A549 (cell line): ENCODE data around the gene NEUROG1. TPM values are rescaled to one million over a fixed set of nuclear protein-coding genes. Genes with fewer than 3 reads are reported as not detected.

Source experiments
- ATAC-seq, 2 experiments: fragments of 200-7000 bp in 1 of 2; fragments of >200 bp in 1 of 2; cut with Nextera tagmentation in 1 of 2; cut with Tn5 transposase in 1 of 2; 3 replicates each; pipeline versions ENCODE4 v1.8.0 to v1.9.1; 2018 to 2020; ENCODE audit warnings: mild to moderate bottlenecking in 1 of 2, moderate library complexity in 1 of 2
- CTCF ChIA-PET: fragments of 300-600 bp; sonication (Branson Sonifier 250); formaldehyde crosslinking; extraction: SDS; loops from one replicate; lab custom pipeline; 2021; ENCODE audit warnings: antibody characterized with exemption, inconsistent platforms; lab: Yijun Ruan, JAX
- POLR2A ChIA-PET: fragments of 350-600 bp; formaldehyde crosslinking; extraction: SDS; loops from one replicate; lab custom pipeline; 2021; ENCODE audit warnings: antibody characterized with exemption, inconsistent platforms; lab: Yijun Ruan, JAX
- DNase-seq, 2 experiments: peaks; one replicate each; pipeline versions ENCODE4 v3.0.0 to v3.0.0-alpha.2; 2011 to 2016; ENCODE audit warnings: low read depth in 1 of 2, low spot score in 1 of 2
- FAIRE-seq: peaks from 2 replicates; lab custom pipeline; 2011; peaks lifted over from hg19 to GRCh38; lab: Jason Lieb, UNC
- H3K27ac ChIP-seq, 2 experiments: fragments of >200 bp; sonication (Bioruptor Twin); formaldehyde crosslinking; 3 replicates each; pipeline ENCODE4 v1.5.1; 2016 to 2017
- H3K4me1 ChIP-seq: fragments of >200 bp; sonication (Bioruptor Twin); formaldehyde crosslinking; 3 replicates; pipeline ENCODE4 v1.6.1; 2016
- H3K4me2 ChIP-seq: fragments of >200 bp; sonication (Bioruptor Twin); formaldehyde crosslinking; 3 replicates; pipeline ENCODE4 v1.6.1; 2016
- H3K4me3 ChIP-seq: fragments of >200 bp; sonication (Bioruptor Twin); formaldehyde crosslinking; 3 replicates; pipeline ENCODE4 v1.5.1; 2016
- H3K9me3 ChIP-seq: fragments of >200 bp; sonication (Bioruptor Twin); formaldehyde crosslinking; 3 replicates; pipeline ENCODE4 v1.6.1; 2016
- CBX2 ChIP-seq: fragments of 200-600 bp; sonication (generic); IDR thresholded peaks from 2 replicates; pipeline ENCODE4 v1.6.1; 2016; ENCODE audit warnings: low read depth, mild to moderate bottlenecking, borderline replicate concordance
- CBX8 ChIP-seq: fragments of 200-600 bp; sonication (generic); IDR thresholded peaks from 2 replicates; pipeline ENCODE4 v1.6.1; 2016
- CEBPB ChIP-seq, 2 experiments: fragments of >200 bp in 1 of 2; sonication (Bioruptor Twin) in 1 of 2; formaldehyde crosslinking in 1 of 2; IDR thresholded peaks; 2 replicates each; pipeline ENCODE4 v1.6.1; 2012 to 2016
- ESRRA ChIP-seq: fragments of 150-350 bp; IDR thresholded peaks from 2 replicates; pipeline ENCODE4 v1.6.1; 2014; ENCODE audit warnings: mild to moderate bottlenecking, low read length, borderline replicate concordance
- HMGXB4 ChIP-seq: fragments of 250-450 bp; sonication (Bioruptor Pico); IDR thresholded peaks from 2 replicates; pipeline ENCODE4 v1.5.0; 2021; ENCODE audit warnings: mild to moderate bottlenecking, moderate library complexity, borderline replicate concordance
- JUN ChIP-seq, 2 experiments: fragments of >200 bp; sonication (Bioruptor Twin); formaldehyde crosslinking; IDR thresholded peaks; 2 replicates in 1 of 2; 3 replicates in 1 of 2; pipeline ENCODE4 v1.6.1; 2016 to 2017
- NFE2L2 ChIP-seq: fragments of 150-350 bp; conservative IDR thresholded peaks from 2 replicates; pipeline ENCODE4 v1.6.1; 2014; ENCODE audit warnings: low read length
- PBX3 ChIP-seq: IDR thresholded peaks from 2 replicates; pipeline ENCODE4 v1.6.1; 2012
- PHF8 ChIP-seq: fragments of 200-600 bp; sonication (generic); IDR thresholded peaks from 2 replicates; pipeline ENCODE4 v1.6.1; 2016; ENCODE audit warnings: low read depth, mild to moderate bottlenecking, antibody characterized with exemption, moderate library complexity, borderline replicate concordance
- RARB ChIP-seq: fragments of 250-450 bp; sonication (Bioruptor Pico); IDR thresholded peaks from 2 replicates; pipeline ENCODE4 v1.8.0; 2021; ENCODE audit warnings: mild to moderate bottlenecking, moderate library complexity
- REST ChIP-seq: fragments of 200-600 bp; sonication (generic); IDR thresholded peaks from 2 replicates; pipeline ENCODE4 v1.6.1; 2016; ENCODE audit warnings: antibody characterized with exemption, mild to moderate bottlenecking, moderate library complexity
- RFX5 ChIP-seq: fragments of 450-650 bp; IDR thresholded peaks from 2 replicates; pipeline ENCODE4 v1.7.1; 2014; ENCODE audit warnings: antibody characterized with exemption, mild to moderate bottlenecking, moderate library complexity
- TP53 ChIP-seq: fragments of 250-450 bp; sonication (Bioruptor Pico); IDR thresholded peaks from 2 replicates; pipeline ENCODE4 v1.5.0; 2021; ENCODE audit warnings: mild to moderate bottlenecking, moderate library complexity
- ZFP36 ChIP-seq: fragments of 450-650 bp; IDR thresholded peaks from 2 replicates; pipeline ENCODE4 v1.6.1; 2014; ENCODE audit warnings: borderline replicate concordance; ENCODE audit not compliant: partially characterized antibody
- ZNF302 ChIP-seq: fragments of 250-450 bp; sonication (Bioruptor Pico); IDR thresholded peaks from 2 replicates; pipeline ENCODE4 v1.9.0; 2021; ENCODE audit warnings: inconsistent platforms, mild to moderate bottlenecking, moderate library complexity
- WGBS: methylation state at CpG from one replicate; pipeline ENCODE4 v1.1.6; 2017; ENCODE audit errors: missing lambda C conversion rate; 5-methylcytosine and 5-hydroxymethylcytosine counted together
- polyA plus RNA-seq, 4 experiments: library from polyadenylated mRNA; depleted of rRNA in 3 of 4; stranded (reverse); fragments of >200 nt; fragmentation: RNase III in 1 of 4; extraction: RNeasy Plus Mini Kit Qiagen cat#74134 plus additional on column Dnase treatment in 1 of 4; gene quantifications; 2 replicates in 3 of 4; 3 replicates in 1 of 4; pipeline ENCODE4 v1.2.3, GENCODE V29; 2011 to 2017

Gene NEUROG1
- polyA plus RNA-seq, 2 of the 4 experiments (the other 2 are of a cell fraction): not detected

GRCh38 chr5:135568246-135568645, 32.5 kb upstream of the NEUROG1 start:
- Histone ChIP-seq H3K27ac (no peak overlapping the region), H3K4me3 (no peak overlapping the region), H3K4me1 (no peaks in the 10 kb centered on the region), H3K4me2 (no peak overlapping the region), H3K9me3 (no peaks in the 10 kb centered on the region)
- ATAC-seq: no peak
- no peak for DNase-seq
- ChIA-PET CTCF (interaction anchor here (0.6 to 34.8 kb wide), 8 partner anchors 1 to 262 kb away, joined by 3 to 1932 read pairs (median 12); partner anchors contain the start of genes CXCL14, DCANP1 and TIFAB), POLR2A (interaction anchor here (1.3 kb wide), 1 partner anchor 14 kb away, joined by 6 read pairs; no protein-coding TSS in a partner anchor)
- 66% methylated on average over 6 of the region's 6 CpGs for WGBS
- no peak for TF ChIP-seq ZFP36
- TF ChIP-seq CEBPB (IDR thresholded peaks at IDR 0.05): no peak
- TF ChIP-seq HMGXB4 (CRISPR knock-in tag): no peak
- no peak for TF ChIP-seq RFX5
- no peak for TF ChIP-seq NFE2L2
- TF ChIP-seq ESRRA: no peak
- no peak for FAIRE-seq

GRCh38 chr5:135567661-135568060, 31.9 kb upstream of the NEUROG1 start:
- ChIA-PET CTCF (interaction anchor here (0.6 to 34.8 kb wide), 12 partner anchors 2 to 262 kb away, joined by 3 to 1932 read pairs (median 6); partner anchors contain the start of genes CXCL14, DCANP1 and TIFAB), POLR2A (interaction anchor here (1.3 kb wide), 1 partner anchor 14 kb away, joined by 6 read pairs; no protein-coding TSS in a partner anchor)
- Histone ChIP-seq H3K4me1 (no peaks in the 10 kb centered on the region), H3K4me2 (no peak overlapping the region), H3K27ac (no peak overlapping the region), H3K9me3 (no peaks in the 10 kb centered on the region), H3K4me3 (no peak overlapping the region)
- ATAC-seq (no peak), FAIRE-seq (no peak), DNase-seq (no peak)
- 54% methylated on average over 4 of the region's 4 CpGs for WGBS
- TF ChIP-seq PBX3 (no peak), HMGXB4 (CRISPR knock-in tag) (no peak), REST (no peak), ZFP36 (no peak), JUN (IDR thresholded peaks at IDR 0.05) (no peak), CBX2 (no peak), PHF8 (no peak), RARB (CRISPR knock-in tag) (no peak), TP53 (no peak), ZNF302 (no peak), CBX8 (no peak)
